ENCODE results near the gene TAF11L8.

GRCh38 chr5:17604951-17605350 is 14.2 kb upstream of the TAF11L8 start:
- TF ChIP-seq, protein P1, sequence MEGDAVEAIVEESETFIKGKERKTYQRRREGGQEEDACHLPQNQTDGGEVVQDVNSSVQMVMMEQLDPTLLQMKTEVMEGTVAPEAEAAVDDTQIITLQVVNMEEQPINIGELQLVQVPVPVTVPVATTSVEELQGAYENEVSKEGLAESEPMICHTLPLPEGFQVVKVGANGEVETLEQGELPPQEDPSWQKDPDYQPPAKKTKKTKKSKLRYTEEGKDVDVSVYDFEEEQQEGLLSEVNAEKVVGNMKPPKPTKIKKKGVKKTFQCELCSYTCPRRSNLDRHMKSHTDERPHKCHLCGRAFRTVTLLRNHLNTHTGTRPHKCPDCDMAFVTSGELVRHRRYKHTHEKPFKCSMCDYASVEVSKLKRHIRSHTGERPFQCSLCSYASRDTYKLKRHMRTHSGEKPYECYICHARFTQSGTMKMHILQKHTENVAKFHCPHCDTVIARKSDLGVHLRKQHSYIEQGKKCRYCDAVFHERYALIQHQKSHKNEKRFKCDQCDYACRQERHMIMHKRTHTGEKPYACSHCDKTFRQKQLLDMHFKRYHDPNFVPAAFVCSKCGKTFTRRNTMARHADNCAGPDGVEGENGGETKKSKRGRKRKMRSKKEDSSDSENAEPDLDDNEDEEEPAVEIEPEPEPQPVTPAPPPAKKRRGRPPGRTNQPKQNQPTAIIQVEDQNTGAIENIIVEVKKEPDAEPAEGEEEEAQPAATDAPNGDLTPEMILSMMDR (conservative IDR thresholded peaks at IDR 0.05 in 1 of 2, IDR thresholded peaks at IDR 0.05 in 1 of 2; ENCODE audit: low read depth in 1 of 2, low read length in 2 of 2), result no peak
- no peak for TF ChIP-seq EZH2 (IDR thresholded peaks at IDR 0.05; ENCODE audit: low read length, missing control alignments)
